K562 (cell line): ENCODE results near the gene BNIPL. TPM values are rescaled to one million over a fixed set of nuclear protein-coding genes. Genes with fewer than 3 reads are reported as not detected.
A peak's percentile ranks its signal among the peaks of the same experiment; 100 is the strongest.

Experiments
- COPS2 ChIP-seq: fragments of 450-650 bp; conservative IDR thresholded peaks from 2 replicates; pipeline ENCODE4 v1.6.1; 2016; ENCODE audit warnings: mild to moderate bottlenecking, moderate library complexity
- E2F4 ChIP-seq: sonication (generic); formaldehyde crosslinking; IDR thresholded peaks from 2 replicates; pipeline ENCODE4 v1.8.0; 2022; ENCODE audit warnings: mild to moderate bottlenecking, low read depth, missing genetic modification reagents
- E2F6 ChIP-seq, 2 experiments: IDR thresholded peaks; 2 replicates each; pipeline ENCODE4 v1.6.1; 2011; ENCODE audit warnings: borderline replicate concordance in 1 of 2, control low read depth in 1 of 2, low read depth in 1 of 2, low read length in 1 of 2, mild to moderate bottlenecking in 1 of 2, mixed read lengths in 1 of 2, moderate library complexity in 1 of 2; ENCODE audit not compliant: insufficient read depth in 1 of 2, insufficient read length in 1 of 2, poor library complexity in 1 of 2, severe bottlenecking in 1 of 2; ENCODE audit errors: extremely low read depth in 1 of 2
- FOXO4 ChIP-seq: fragments of 450-650 bp; formaldehyde crosslinking; IDR thresholded peaks from 2 replicates; pipeline ENCODE4 v1.4.0; 2020; ENCODE audit warnings: mild to moderate bottlenecking, moderate library complexity
- KDM1A ChIP-seq, 2 experiments: fragments of 450-650 bp; IDR thresholded peaks; 2 replicates each; pipeline ENCODE4 v1.6.1; 2016; ENCODE audit warnings: mild to moderate bottlenecking in 2 of 2
- KLF1 ChIP-seq: fragments of 450-650 bp; IDR thresholded peaks from 2 replicates; pipeline ENCODE4 v1.6.1; 2016; ENCODE audit warnings: missing genetic modification characterization, missing compliant biosample characterization
- MAFF ChIP-seq: IDR thresholded peaks from 2 replicates; pipeline ENCODE4 v1.6.1; 2012; ENCODE audit warnings: low read length, improper control_type of control experiment
- NR4A1 ChIP-seq, 2 experiments: fragments of 250-450 bp in 1 of 2; fragments of 450-650 bp in 1 of 2; sonication (Bioruptor Pico) in 1 of 2; IDR thresholded peaks; 2 replicates each; pipeline versions ENCODE4 v1.4.0 to v1.6.1; 2016 to 2020; ENCODE audit warnings: mild to moderate bottlenecking in 2 of 2, missing compliant biosample characterization in 1 of 2, missing genetic modification characterization in 1 of 2, moderate library complexity in 1 of 2
- PML ChIP-seq: IDR thresholded peaks from 2 replicates; pipeline ENCODE4 v1.6.1; 2012; ENCODE audit warnings: low read length, inconsistent platforms
- SP2 ChIP-seq: IDR thresholded peaks from 2 replicates; pipeline ENCODE4 v1.6.1; 2011; ENCODE audit warnings: mild to moderate bottlenecking, low read depth, low read length, moderate library complexity; ENCODE audit not compliant: poor library complexity, severe bottlenecking; ENCODE audit errors: extremely low read depth
- SPI1 ChIP-seq: IDR thresholded peaks from 2 replicates; pipeline ENCODE4 v1.6.1; 2011; ENCODE audit warnings: low read depth, low read length, control low read depth, borderline replicate concordance
- U2AF2 ChIP-seq: fragments of 200-400 bp; formaldehyde crosslinking; optimal IDR thresholded peaks from 2 replicates; pipeline ENCODE3; 2017; ENCODE audit warnings: low read depth, mild to moderate bottlenecking, low read length
- ZBTB49 ChIP-seq: sonication (generic); formaldehyde crosslinking; IDR thresholded peaks from 2 replicates; pipeline ENCODE4 v1.8.0; 2022; ENCODE audit warnings: missing genetic modification reagents, mild to moderate bottlenecking, borderline replicate concordance
- ZNF384 ChIP-seq: IDR thresholded peaks from 2 replicates; pipeline ENCODE4 v1.6.1; 2012; ENCODE audit warnings: low read depth, low read length, improper control_type of control experiment
- ZNF785 ChIP-seq: fragments of 250-450 bp; sonication (Bioruptor Pico); IDR thresholded peaks from 2 replicates; pipeline ENCODE4 v1.4.0; 2020; ENCODE audit warnings: mild to moderate bottlenecking
- ZSCAN32 ChIP-seq: fragments of 450-650 bp; formaldehyde crosslinking; IDR thresholded peaks from 2 replicates; pipeline ENCODE4 v1.4.0; 2020; ENCODE audit warnings: mild to moderate bottlenecking, moderate library complexity
- polyA plus RNA-seq, 8 experiments: library from polyadenylated mRNA; depleted of rRNA in 4 of 8; stranded (reverse) in 5 of 8; unstranded in 3 of 8; fragments of >200 nt; fragmentation: Nextera tagmentation in 2 of 8; fragmentation: Illumina TruSeq in 1 of 8; extraction: Ambion mirVana in 2 of 8; extraction: Trizol in 1 of 8; gene quantifications; 2 replicates each; pipeline versions ENCODE4 v1.2.1 to v1.2.3, GENCODE V29; 2011 to 2014; ENCODE audit warnings: inconsistent platforms in 1 of 8, missing spikeins in 1 of 8
- total RNA-seq, 7 experiments: library from RNA; depleted of rRNA in 6 of 7; stranded (reverse); fragments of >200 nt in 6 of 7; fragmentation: Illumina TruSeq in 2 of 7; extraction: Trizol in 2 of 7; gene quantifications; 2 replicates each; pipeline versions ENCODE4 v1.2.1 to v1.2.3, GENCODE V29; 2011 to 2021; ENCODE audit warnings: low replicate concordance in 1 of 7
- TF ChIP-seq, protein P1 (sequence below): fragments of 450-650 bp; IDR thresholded peaks from 2 replicates; pipeline ENCODE4 v1.6.1; 2018; ENCODE audit warnings: mild to moderate bottlenecking, low read depth; ENCODE audit not compliant: partially characterized antibody
- TF ChIP-seq, protein P2 (sequence below): fragments of 450-650 bp; IDR thresholded peaks from 2 replicates; pipeline ENCODE4 v1.6.1; 2014; ENCODE audit warnings: low read depth, mild to moderate bottlenecking, moderate library complexity, borderline replicate concordance

The BNIPL gene
- total and polyA plus RNA-seq, 9 of the 15 experiments (the other 6 are each of a cell fraction or from before 2014, with no cell fraction given), result 0.08 to 1.4 (median 0.68) TPM

GRCh38 chr1:151054971-151055547, 18.7 kb downstream of the BNIPL start (continued):
- TF ChIP-seq U2AF2 (no peak), FOXO4 (CRISPR knock-in tag) (no peak), ZNF785 (CRISPR knock-in tag) (no peak), ZSCAN32 (CRISPR knock-in tag) (no peak), ZNF384 (no peak), NR4A1 (CRISPR knock-in tag; IDR thresholded peaks at IDR 0.05) (no peak), NR4A1 (tag; IDR thresholded peaks at IDR 0.05) (no peak), COPS2 (no peak), ZBTB49 (CRISPR knock-in tag) (no peak), KDM1A (IDR thresholded peaks at IDR 0.05) (peak; percentile 92 to 93), SP2 (no peak), PML (peak; percentile 67; the same call in 1 of the 2 replicates), E2F4 (CRISPR knock-in tag) (no peak), SPI1 (0 out of 2 replicates have a peak, but pooled peaks have one; percentile 16), KLF1 (tag) (no peak), MAFF (no peak), E2F6 (IDR thresholded peaks at IDR 0.05; ENCODE audit: borderline replicate concordance in 1 of 2, extremely low read depth in 1 of 2, insufficient read depth in 1 of 2, insufficient read length in 1 of 2, low read depth in 1 of 2, low read length in 1 of 2, poor library complexity in 1 of 2, severe bottlenecking in 1 of 2) (no peak)
- TF ChIP-seq, protein P1, sequence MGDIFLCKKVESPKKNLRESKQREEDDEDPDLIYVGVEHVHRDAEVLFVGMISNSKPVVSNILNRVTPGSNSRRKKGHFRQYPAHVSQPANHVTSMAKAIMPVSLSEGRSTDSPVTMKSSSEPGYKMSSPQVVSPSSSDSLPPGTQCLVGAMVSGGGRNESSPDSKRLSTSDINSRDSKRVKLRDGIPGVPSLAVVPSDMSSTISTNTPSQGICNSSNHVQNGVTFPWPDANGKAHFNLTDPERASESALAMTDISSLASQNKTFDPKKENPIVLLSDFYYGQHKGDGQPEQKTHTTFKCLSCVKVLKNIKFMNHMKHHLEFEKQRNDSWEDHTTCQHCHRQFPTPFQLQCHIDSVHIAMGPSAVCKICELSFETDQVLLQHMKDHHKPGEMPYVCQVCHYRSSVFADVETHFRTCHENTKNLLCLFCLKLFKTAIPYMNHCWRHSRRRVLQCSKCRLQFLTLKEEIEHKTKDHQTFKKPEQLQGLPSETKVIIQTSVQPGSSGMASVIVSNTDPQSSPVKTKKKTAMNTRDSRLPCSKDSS, result no peak
- TF ChIP-seq, protein P2, sequence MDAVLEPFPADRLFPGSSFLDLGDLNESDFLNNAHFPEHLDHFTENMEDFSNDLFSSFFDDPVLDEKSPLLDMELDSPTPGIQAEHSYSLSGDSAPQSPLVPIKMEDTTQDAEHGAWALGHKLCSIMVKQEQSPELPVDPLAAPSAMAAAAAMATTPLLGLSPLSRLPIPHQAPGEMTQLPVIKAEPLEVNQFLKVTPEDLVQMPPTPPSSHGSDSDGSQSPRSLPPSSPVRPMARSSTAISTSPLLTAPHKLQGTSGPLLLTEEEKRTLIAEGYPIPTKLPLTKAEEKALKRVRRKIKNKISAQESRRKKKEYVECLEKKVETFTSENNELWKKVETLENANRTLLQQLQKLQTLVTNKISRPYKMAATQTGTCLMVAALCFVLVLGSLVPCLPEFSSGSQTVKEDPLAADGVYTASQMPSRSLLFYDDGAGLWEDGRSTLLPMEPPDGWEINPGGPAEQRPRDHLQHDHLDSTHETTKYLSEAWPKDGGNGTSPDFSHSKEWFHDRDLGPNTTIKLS, result peak; percentile 68; the same call in 1 of the 2 replicates
